NCI-H345 (cell line): ENCODE results near the gene ABL1.

Source experiments
- DNase-seq: peaks from one replicate; lab custom pipeline; 2025; lab: John Stamatoyannopoulos, UW

Gene ABL1

DNA sequence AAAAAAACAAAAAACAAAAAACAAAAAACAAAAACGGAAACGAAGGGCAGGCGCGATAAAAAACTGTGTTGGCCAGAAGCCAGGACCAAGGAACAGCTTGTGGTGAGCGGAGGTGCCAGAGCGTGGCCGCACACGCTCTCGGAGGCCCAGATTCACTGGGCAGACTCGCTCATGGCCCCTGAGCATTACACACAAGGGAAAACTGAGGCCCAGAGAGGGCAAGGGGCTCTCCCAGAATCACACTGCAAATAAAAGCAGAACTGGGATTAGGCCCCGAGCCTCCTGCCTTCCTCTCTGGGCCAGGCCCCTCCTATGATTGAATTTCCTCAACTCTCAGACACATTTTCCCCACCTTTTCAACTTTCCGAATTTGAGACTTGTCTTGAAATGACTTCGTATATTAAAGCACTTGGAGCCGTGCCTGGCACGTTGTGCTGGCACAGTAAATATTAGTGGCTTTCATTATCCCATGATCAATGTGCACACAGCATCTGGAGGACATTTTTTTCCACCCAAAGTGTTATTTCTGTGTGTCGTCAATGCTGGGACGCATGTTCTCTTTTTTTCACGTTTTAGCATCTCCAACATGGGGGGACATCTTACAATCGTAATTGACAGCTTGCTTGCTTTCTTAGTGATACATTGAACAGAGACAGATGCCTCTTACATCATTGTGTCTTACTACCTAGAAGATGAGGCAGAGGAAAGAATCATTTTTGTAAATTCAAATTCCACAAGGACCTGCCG, 96.6 kb downstream of the ABL1 start:
- DNase-seq = no peak

- DNase-seq = no peak
Measured at GRCh38 chr9:130932255-130933079, 97.4 kb downstream of the ABL1 start.

- DNase-seq = no peak
Measured at GRCh38 chr9:130933114-130934046, 98.3 kb downstream of the ABL1 start.

- no peak for DNase-seq
Measured at GRCh38 chr9:130934246-130934645, 99.2 kb downstream of the ABL1 start.

GRCh38 chr9:130934702-130935647, 99.9 kb downstream of the ABL1 start:
- DNase-seq = no peak

GRCh38 chr9:130935648-130936271, 100.7 kb downstream of the ABL1 start:
- DNase-seq = no peak

DNA sequence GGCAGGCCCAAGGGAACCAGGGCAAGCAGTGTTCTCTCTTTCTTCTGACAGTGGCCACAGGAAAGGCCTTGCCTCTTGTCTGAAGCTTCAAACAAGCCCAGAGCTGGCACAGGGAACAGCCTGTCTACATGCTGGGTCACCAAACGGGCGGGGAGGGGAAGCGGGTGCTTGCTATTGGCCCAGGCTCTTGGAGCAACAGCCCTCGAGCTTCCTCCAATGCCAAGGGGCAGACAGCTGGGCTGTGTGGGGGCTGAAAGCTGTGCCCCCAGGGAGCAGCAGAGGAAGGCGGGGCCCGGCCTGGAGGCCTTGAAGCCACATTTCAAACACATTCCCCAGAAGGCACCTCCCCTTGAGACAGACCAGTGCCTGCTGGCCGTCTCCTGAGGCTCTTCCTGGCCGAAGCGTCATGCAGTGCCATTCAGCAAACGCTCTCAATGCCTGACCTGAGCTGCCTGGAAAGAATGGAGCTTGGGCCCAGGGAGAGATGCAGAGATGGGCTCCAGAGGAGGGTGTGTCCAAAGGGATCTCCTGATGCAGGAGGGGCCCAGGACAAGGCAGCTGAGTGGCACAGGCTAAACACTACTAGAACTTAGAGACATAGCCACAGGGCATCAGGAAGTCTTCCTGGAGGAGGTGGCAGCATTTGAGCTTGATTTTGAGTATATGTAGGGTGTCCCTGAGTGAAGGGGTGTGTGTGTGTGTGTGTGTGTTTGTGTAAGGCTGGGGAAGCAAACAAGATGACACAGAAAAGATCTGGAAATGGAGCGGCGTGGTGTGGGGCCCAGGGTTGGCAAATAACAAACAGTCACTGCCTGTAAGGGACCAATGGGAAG, 101.4 kb downstream of the ABL1 start:
- DNase-seq = no peak
